HG02798 (cell line): Measurements from ENCODE around the gene PSMC6.

Experiments
- ATAC-seq: cut with Tn5 transposase; IDR thresholded peaks from one replicate; pipeline ENCODE4 v1.9.1; 2021; ENCODE audit warnings: mild to moderate bottlenecking; ENCODE audit not compliant: unreplicated experiment, poor library complexity

The PSMC6 gene

DNA sequence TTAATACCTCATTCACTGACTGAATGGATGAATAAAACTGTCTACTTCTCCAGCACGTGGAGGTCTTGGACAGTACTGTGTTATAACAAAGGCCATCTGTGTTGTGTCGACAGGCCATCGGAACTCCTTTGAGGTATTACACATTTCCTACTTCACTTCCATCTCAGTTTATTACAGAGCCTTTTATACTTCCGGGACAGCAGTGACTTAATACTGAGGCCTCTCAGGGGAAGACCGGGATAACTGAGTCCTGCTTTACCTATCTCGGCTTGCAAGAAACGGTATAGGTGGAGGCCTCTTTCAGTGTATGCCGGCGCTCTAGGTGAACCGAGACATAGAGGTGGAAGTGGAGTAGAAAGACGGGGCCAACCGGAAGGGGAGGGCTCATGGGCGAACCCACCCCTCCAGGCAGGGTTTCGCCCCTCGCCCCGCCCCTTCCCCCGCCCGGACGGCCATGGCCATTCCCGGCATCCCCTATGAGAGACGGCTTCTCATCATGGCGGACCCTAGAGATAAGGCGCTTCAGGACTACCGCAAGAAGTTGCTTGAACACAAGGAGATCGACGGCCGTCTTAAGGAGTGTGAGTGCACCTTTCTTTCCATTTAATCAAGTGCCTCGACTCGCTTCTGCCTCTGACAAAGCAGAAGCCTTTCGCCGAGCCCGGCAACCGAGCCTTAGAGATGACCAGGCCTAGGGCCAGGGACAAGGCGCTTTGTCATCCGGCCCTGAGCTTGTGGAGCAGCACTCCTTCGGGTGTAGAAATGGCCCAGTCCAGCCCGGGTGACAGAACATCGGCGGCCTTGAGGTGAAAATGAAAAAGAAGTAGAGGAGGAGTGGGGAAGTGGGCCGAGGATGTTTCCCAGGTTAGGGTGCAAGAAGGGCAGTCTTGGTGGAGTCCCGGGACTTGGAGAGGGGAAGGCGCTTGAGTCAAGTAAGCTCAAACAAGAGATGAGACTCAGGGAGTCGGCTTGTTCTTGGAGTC is at the start of gene PSMC6:
PSMC6 (plus strand) TSS at position 477 of the 983 bp plus-strand sequence; CDS start at position 497, 20 bp downstream.
- ATAC-seq: peak; percentile 99

DNA sequence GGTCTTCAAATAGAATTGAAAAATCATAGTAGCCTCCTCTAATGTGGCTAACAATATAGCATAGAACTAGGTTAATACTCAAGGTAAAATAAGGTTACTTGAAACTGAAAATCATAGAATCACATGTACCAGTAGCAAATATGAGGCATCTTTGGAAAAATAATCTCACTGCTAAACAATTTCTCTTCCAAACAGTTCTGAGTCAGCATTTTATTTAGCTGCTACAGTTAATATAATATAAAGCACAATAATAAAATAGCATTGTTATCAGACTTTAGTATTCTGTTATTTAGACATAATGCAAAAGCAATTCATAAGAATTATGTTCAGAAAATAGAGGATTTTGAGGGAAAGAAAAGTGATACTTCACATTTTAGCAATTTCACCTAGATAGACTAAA is 46.7 kb upstream of the PSMC6 start:
- ATAC-seq: no peak

DNA sequence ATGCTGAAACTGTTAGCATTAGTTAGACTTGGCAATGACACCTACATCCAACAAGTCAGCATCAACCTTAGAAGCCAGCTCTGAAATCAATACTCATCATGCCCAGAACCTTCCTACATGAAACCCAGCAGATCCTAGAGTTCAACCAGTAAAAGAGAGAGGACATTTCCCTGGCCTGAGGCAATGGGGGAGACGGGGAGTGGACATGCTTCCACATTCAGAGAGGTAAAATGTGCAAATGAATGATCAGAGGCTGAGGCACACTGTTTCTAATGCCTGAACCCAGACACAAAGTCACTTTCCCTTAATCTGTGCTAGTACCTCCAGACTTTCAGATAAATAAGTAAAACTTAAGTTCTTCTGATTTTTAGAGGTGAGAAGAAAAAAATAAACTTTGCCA is 46.2 kb upstream of the PSMC6 start:
- no peak for ATAC-seq

DNA sequence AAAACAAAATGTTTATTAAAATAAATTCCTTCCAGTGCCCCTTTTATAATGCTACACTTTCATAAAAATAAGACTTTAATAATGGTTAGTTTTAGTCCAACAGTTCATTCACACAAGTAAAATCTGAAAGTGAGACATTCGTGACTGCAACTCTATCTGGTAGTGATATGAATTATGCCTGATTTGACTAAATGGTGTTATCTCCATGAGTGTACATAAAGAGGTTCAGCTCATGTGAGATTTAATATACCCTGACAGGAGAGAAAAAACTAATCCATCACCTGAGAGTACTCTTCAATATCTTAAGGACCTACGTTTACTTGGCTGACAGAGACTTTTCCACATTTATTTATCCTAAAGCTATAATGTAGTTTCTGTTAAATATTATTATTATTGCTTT is 45.7 kb upstream of the PSMC6 start:
- no peak for ATAC-seq

DNA sequence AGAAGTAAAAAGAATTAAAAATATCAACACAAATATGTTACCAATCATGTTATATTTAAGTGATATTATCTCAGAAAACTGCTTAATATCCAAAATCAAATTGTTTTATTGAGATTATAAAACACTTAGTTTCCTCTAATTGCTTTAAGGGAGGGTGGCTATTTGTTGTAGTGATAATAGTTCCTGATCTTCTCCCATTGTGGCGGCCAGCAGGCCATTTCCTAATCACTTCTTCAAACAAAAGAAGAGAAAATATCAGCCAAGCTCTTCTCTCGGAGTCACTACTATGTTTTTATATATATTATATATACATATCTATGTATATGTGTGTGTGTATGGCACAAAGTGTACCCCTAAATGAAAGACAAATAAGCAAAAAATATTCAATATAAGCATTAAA is 43.1 kb upstream of the PSMC6 start:
- no peak for ATAC-seq

DNA sequence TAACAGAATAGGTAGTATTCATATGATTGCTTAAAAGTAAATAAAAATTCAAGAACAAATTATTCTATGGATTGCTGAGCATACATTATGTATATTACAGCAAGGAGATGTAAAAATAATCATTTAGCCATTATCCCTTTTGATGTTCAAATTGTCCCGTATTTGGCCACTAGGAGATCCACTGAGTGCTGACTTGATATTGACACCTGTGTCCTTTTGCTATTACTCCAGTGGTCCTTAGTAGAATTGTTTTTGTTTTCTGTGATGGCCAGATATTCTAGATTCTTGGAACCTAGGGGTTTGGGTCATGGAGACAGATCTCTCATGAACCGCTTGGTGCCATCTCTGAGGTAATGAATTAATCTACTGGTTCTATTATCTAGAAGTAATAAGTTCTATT is 28.4 kb upstream of the PSMC6 start:
- no peak for ATAC-seq

DNA sequence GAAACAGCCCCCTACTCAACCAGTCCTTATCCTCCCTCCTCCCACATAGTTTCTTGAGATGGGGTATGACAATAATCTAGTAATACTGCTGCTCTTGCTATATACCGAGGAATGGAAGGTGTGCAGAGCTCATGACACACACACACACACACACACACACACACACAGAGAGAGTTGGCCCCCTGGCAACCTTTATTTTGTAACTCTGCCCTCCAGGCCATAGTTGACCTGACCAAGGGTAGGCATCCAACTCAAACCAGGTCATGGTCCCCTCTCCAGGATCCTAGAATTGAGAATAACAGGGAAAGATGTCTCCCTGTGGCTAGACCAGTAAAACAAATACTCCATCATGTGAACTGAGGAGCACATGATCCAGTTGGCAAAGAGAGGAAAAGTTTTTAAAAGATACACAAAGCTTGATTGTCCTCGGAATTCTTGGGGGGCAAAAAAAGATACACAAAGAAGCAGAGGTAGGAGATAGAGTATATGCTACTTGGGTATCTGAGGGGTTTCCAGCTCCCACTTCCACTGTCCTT is 22.9 kb upstream of the PSMC6 start:
- no peak for ATAC-seq

DNA sequence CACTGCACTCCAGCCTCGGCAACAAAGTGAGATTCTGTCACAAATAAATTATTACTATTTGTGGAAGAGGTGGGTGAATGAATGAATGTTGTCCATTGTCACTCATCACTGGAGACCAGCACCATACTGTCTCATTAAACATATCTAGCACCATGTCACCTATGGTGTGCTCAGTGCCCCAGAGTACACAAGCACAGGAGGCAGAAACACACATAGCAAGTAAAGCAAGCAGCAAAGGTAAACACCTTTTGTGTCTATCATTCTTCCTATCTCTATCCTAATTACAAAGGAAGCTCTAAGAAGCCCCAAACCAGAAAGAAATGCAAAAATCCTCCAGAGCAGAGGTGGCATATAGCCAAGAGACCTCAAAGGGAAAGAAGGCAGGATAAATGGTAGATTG is 20.8 kb upstream of the PSMC6 start:
- ATAC-seq: no peak

DNA sequence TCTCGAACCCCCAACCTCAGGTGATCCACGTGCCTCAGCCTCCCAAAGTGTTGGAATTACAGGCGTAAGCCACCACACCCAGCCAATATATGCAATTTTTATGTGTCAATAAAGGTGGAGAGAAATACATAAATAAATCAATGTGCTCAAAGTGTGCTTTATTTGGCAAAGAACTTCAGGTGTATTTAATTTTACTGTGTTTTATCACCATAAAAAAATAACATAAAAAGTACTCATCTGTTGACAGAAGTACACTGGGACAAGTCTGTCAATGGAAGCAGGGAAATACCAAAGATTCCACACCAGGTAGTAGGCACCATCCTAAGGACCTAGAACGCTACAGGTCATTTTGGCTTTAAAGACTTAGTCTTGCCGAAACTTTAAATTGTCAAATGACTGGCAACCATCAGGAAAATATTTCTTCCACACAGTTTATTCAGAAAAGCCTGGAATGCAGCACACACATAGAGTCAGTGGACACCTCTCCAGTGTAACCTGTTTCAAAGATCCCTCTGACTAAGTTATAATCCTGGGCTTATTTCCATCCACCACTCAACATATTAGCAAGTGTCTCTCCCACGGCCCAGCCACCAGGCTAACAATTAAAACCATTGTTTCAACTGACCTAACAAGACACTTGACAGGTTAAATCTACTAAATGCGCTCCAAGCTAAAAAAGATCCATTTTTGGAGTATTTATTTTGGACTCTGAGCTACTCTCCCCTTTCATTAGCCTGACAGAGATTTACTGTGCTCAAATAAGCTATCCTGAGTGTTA is 15.8 kb upstream of the PSMC6 start:
- ATAC-seq: no peak

DNA sequence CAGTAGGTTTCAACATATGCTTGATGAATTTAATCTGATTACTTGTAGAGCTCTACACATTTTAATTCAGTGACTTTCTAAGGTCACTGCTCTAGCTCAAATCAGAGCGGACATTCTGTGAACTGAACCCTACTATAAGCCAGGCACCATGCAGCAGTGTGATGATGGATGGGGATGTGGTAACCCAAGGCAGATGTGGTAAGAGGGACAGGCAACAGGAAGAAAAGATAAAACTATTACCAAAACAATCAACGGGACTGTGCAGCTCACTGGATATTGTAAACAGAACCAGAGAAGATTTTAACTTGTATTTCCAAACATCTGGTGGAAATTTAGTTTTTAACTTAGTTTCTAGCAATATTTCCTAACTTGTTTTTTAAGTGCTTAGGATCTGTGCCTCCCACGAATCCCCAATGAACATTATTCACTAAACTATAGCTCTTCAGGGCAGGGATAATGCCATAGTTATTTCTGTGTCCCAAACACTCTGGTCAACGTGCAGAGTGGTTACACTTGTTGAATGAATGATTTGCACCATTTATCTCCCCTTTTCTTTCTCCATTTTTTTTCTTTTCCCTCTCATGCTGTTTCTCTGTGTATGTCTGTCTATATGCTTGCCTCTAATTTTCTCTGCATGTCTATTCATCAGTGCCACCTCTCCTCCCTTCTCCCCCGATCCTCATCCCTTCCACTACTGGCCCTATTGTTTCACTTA is 14.6 kb upstream of the PSMC6 start:
- ATAC-seq: no peak

DNA sequence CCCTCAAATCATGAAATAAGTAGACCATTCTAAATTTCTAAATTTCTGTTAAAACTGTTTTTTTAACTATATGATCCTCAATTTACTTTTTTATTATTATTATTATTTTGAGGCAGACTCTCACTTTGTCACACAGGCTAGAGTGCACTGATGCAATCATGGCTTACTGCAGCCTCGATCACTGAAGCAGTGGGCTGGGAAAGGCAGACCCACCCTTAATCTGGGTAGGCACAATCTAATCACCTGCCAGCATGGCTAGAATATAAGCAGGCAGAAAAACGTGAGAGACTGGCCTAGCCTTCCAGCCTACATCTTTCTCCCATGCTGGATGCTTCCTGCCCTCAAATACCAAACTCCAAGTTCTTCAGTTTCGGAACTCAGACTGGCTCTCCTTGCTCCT is 14.0 kb upstream of the PSMC6 start:
- ATAC-seq: no peak

DNA sequence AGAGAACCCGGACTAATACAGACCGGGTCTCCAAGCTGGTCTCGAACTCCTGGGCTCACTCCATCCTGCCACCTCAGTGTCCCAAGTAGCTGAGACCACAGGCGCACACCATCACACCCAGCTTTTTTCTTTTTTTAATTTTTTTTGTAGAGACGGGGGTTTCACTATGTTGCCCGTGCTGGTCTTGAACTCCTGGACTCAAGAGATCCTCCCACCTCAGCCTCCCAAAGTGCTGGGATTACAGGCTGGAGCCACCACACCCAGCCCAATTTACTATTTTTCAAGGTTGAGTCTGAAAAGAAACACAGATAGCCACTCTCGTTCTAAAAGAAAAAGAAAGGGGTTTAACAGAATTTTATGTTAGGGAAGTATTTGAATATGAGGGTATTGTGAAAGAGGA is 13.5 kb upstream of the PSMC6 start:
- ATAC-seq: no peak

DNA sequence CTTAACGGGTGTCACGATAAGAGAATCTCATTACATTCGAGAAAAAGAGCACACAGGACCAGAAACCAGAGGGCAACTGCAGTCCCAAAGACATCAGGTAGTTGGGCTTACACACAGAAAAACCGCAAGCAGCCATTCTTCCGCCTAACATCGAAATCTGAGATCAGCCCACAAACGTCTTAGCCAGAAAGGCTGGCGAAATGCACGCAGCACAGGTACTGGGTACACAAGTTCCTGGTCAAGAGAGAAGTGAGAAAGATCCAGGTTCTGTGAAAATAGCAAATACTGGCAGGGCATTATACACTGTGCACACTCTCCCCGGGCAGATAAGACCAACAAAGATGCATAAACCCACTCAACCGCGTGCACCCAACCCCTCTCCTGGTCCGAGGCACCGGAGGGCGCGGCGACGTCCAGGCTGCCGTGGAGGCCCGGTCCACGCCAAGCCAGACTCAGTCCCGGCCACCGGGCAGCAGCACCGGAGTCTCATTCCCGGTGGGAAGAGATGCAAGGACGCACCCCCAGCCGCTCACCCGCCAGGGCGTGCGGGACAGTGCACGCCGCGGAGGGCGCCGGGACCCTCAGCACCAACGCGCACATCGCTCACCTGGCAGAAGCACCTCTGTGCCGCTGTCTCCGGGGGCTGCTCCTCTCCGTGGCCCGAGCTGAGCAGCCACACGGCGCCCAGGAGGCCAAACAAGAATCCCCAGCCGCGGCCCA is 12.1 kb upstream of the PSMC6 start:
- peak; percentile 57 for ATAC-seq

DNA sequence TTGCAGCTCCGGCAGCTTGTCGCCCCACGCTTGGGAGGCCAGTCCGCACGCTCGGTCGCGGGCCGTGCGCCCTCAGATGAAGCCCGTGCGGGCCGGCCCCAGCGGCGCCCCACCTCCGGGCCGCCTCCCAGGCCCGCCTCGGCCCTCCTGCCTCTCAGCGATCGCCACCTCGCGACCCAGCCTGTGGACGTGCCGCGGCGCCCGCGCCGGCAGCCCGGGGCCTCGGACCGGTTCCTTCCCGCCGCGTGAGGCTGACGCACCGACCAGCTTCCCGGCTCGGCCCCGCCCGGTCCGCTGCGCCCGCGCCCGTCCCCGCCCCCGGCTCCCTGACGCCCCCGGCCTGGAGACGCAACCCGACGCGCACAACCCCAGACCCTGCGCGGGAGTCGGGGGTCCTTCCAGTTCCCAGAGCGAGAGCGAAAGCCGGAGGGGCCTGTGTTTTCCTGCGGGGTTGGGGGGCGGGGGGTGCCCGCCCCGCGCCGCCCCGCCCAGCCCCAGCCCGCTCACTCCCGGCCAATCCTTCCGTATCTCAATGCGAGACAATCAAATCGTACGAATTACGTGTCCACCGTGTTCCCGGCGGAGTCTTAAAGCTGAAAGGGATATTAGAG is 11.4 kb upstream of the PSMC6 start, which contains the start of gene ERO1A:
ERO1A (minus strand) TSS at position 78 of the 611 bp plus-strand sequence; CDS start at position 1, 77 bp downstream.
- peak; percentile 83 for ATAC-seq

DNA sequence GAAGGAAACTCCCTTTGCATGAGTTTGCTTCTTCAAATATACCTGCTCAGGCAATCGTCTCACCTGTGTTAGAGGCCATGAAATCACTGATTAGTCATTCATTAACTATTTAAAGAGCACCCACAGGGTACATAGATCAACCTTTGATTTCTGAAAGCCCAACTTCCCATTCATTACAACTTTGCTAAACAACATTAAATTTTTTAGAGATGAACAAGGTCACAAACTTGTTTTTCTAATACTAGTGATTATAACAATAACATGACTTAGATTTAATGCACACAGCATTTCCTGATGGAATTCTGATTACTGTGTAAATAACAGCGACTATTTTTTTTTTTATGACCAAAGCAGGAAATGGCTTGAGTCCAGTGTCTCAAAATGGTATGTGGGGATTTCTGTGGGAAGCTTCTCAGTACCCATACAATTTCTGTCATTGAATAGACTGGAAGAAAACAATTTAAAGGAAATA is 6.3 kb upstream of the PSMC6 start:
- ATAC-seq: no peak

DNA sequence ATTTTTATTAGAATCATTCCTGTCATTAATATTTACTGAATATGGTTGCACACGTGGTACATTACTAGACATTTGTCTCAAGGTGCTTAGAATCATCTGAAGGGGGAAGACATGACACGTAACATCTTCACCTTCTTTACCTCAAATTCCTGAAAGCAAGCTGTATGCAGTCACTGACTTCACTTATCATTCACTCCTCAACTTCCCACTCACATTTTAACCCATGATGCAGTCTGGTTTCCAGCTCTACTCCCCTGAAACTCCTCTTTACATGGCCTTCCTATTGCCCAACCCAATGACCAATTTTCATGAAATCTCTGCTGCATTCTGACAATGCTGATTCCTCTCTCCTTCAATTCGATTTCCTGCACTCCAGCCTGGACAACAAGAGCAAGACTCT is 5.8 kb upstream of the PSMC6 start:
- no peak for ATAC-seq

DNA sequence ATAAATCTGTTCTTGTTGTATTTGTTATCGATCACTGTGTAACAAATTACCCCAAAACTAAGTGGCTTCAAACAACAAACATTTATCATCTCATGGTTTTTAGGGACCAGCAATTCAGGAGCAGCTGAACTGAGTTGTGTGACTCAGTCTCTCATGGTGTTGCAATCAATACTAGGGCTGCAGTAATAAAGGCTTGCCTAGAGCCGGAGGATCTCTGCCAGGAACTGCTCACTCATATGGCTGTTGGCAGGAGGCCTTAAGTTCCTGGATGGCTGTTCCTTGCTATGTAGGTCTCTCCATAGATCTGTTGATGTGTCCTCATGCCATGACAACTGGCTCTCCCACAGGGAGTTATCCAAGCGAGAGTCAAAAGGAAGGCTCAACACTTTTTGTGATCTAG is 3.8 kb upstream of the PSMC6 start:
- ATAC-seq: no peak

DNA sequence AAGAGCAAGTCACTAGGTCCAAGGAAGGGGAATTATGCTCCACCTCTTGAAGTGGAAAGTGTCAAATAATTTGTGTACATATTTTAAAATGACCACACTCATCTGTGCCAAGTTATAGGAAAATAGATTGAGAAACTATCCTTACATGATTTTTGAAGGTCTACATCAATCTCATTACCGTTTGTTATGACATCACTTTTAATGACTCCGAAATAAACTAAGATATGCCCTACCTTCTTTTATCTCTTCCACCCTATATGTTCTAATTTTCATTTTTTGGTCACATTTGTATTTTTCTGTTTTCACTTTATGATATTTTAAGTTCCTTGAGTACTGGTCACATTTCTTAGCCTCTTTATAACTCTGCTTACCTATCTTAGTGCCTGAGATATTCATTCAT is 3.3 kb upstream of the PSMC6 start:
- no peak for ATAC-seq

DNA sequence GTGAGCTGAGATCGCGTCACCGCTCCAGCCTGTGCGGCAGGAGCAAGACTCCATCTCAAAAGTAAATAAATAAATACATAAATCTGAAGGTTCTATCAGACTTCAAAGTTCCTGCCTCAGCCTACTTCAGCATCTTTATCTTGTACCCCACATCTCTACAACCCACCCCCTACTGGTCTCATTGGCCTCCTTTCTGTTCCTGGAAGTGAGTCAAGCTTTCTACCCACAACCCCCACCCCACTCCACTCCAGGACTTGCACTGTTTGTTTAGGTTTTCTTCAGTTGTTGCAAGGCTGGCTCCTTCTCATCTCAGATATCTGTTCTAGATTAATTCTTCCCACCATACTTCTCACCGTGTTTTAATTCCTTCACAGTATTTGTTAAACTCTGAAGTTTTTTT is 714 bp upstream of the PSMC6 start:
- ATAC-seq: no peak
